H1 (cell line): ENCODE measurements around the gene BEST3. TPM values are rescaled to one million over a fixed set of nuclear protein-coding genes. Genes with fewer than 3 reads are reported as not detected.

ENCODE experiments used
- CTCF ChIA-PET: fragments of 300-600 bp; sonication (Branson Sonifier 250); formaldehyde crosslinking; loops from one replicate; lab custom pipeline; 2021; ENCODE audit not compliant: partially characterized antibody; lab: Charles Lee
- POLR2A ChIA-PET: fragments of 300-600 bp; sonication (Branson Sonifier 250); formaldehyde crosslinking; loops from one replicate; lab custom pipeline; 2021; ENCODE audit warnings: inconsistent platforms; ENCODE audit not compliant: partially characterized antibody; lab: Charles Lee
- DNase-seq, 2 experiments: peaks; one replicate each; pipeline versions ENCODE4 v3.0.0 to v3.0.0-alpha.2; 2010 to 2022; ENCODE audit warnings: low spot score in 2 of 2, low read depth in 1 of 2, mixed read lengths in 1 of 2
- FAIRE-seq: peaks from 2 replicates; lab custom pipeline; 2011; peaks lifted over from hg19 to GRCh38; lab: Jason Lieb, UNC
- H2AFZ ChIP-seq: 2 replicates; pipeline ENCODE4 v1.8.1; 2012; ENCODE audit warnings: low read length, inconsistent platforms
- H2AK5ac ChIP-seq: 2 replicates; pipeline ENCODE4 v1.6.1; 2013; ENCODE audit warnings: low read depth, low read length
- H2BK120ac ChIP-seq: replicated peaks from 2 replicates; pipeline ENCODE3; 2013; ENCODE audit warnings: low read depth, low read length, inconsistent platforms
- H2BK12ac ChIP-seq: 2 replicates; pipeline ENCODE4 v1.6.1; 2013; ENCODE audit warnings: low read depth, low read length
- H2BK15ac ChIP-seq: 2 replicates; pipeline ENCODE4 v1.6.1; 2013; ENCODE audit warnings: low read length
- H2BK20ac ChIP-seq: 2 replicates; pipeline ENCODE4 v1.6.1; 2013; ENCODE audit warnings: low read length
- H2BK5ac ChIP-seq: 2 replicates; pipeline ENCODE4 v1.6.1; 2013; ENCODE audit warnings: low read depth, low read length
- H3K14ac ChIP-seq: 2 replicates; pipeline ENCODE4 v1.6.1; 2013; ENCODE audit warnings: inconsistent platforms; ENCODE audit not compliant: insufficient read length
- H3K18ac ChIP-seq: 2 replicates; pipeline ENCODE4 v1.6.1; 2013; ENCODE audit warnings: low read length; ENCODE audit errors: extremely low read depth
- H3K23ac ChIP-seq: 2 replicates; pipeline ENCODE4 v1.6.1; 2013; ENCODE audit warnings: inconsistent platforms; ENCODE audit not compliant: insufficient read length
- H3K23me2 ChIP-seq: 2 replicates; pipeline ENCODE4 v1.6.1; 2013; ENCODE audit warnings: low read depth, low read length
- H3K27ac ChIP-seq: 2 replicates; pipeline ENCODE4 v1.6.1; 2011; ENCODE audit warnings: low read depth, low read length, inconsistent platforms
- H3K27me3 ChIP-seq, 4 experiments: replicated peaks in 1 of 4; 1 replicate in 1 of 4; 2 replicates in 3 of 4; pipeline versions ENCODE4 v1.6.1 to v1.8.1; 2011 to 2013; ENCODE audit warnings: low read length in 3 of 4, mild to moderate bottlenecking in 3 of 4, inconsistent platforms in 2 of 4, mixed read lengths in 2 of 4, moderate library complexity in 1 of 4; ENCODE audit not compliant: control insufficient read depth in 3 of 4, insufficient read depth in 3 of 4; ENCODE audit errors: extremely low read depth in 1 of 4
- H3K36me3 ChIP-seq, 4 experiments: 2 replicates each; pipeline versions ENCODE4 v1.6.1 to v1.8.1; 2011 to 2013; ENCODE audit warnings: mild to moderate bottlenecking in 4 of 4, low read length in 3 of 4, moderate library complexity in 2 of 4, control low read depth in 1 of 4, inconsistent platforms in 1 of 4; ENCODE audit not compliant: insufficient read depth in 4 of 4, control insufficient read depth in 2 of 4
- H3K4ac ChIP-seq: replicated peaks from 2 replicates; pipeline ENCODE3; 2013; ENCODE audit warnings: low read length, low read depth, mixed read lengths, inconsistent platforms; ENCODE audit not compliant: insufficient read length
- H3K4me1 ChIP-seq, 4 experiments: replicated peaks in 1 of 4; 1 replicate in 1 of 4; 2 replicates in 3 of 4; pipeline versions ENCODE4 v1.6.1 to v1.8.1; 2011 to 2013; ENCODE audit warnings: low read length in 3 of 4, inconsistent platforms in 2 of 4, mixed read lengths in 1 of 4; ENCODE audit not compliant: insufficient read depth in 4 of 4, control insufficient read depth in 3 of 4
- H3K4me2 ChIP-seq, 2 experiments: 2 replicates each; pipeline versions ENCODE4 v1.6.1 to v1.8.1; 2011 to 2013; ENCODE audit warnings: low read depth in 2 of 2, low read length in 2 of 2, control low read depth in 1 of 2, inconsistent platforms in 1 of 2, mild to moderate bottlenecking in 1 of 2; ENCODE audit not compliant: insufficient read depth in 1 of 2
- H3K4me3 ChIP-seq, 4 experiments: fragments of 200-600, 300-600 bp in 1 of 4; sonication (generic), shearing (Covaris generic), sonication (Bioruptor Twin) in 1 of 4; 2 replicates each; pipeline versions ENCODE4 v1.5.1 to v1.8.1; 2011 to 2016; ENCODE audit warnings: low read length in 4 of 4, low read depth in 3 of 4, control low read depth in 2 of 4, inconsistent platforms in 2 of 4, mild to moderate bottlenecking in 2 of 4, mixed read lengths in 1 of 4, moderate library complexity in 1 of 4; ENCODE audit not compliant: insufficient read depth in 2 of 4; ENCODE audit errors: extremely low read depth in 1 of 4
- H3K56ac ChIP-seq: replicated peaks from 2 replicates; pipeline ENCODE3; 2013; ENCODE audit warnings: low read depth, mild to moderate bottlenecking, mixed read lengths, low read length, inconsistent platforms; ENCODE audit not compliant: insufficient read length
- H3K79me1 ChIP-seq: 2 replicates; pipeline ENCODE4 v1.6.1; 2013; ENCODE audit warnings: low read depth, low read length, control low read depth
- H3K79me2 ChIP-seq, 2 experiments: 2 replicates each; pipeline versions ENCODE4 v1.6.1 to v1.8.1; 2012 to 2013; ENCODE audit warnings: low read length in 2 of 2, mild to moderate bottlenecking in 2 of 2, inconsistent platforms in 1 of 2; ENCODE audit not compliant: insufficient read depth in 2 of 2, control insufficient read depth in 1 of 2
- H3K9ac ChIP-seq, 4 experiments: replicated peaks in 1 of 4; 1 replicate in 1 of 4; 2 replicates in 3 of 4; pipeline versions ENCODE4 v1.6.1 to v1.8.1; 2011 to 2013; ENCODE audit warnings: low read depth in 3 of 4, low read length in 3 of 4, control low read depth in 2 of 4, mild to moderate bottlenecking in 2 of 4, moderate library complexity in 2 of 4, inconsistent platforms in 1 of 4; ENCODE audit errors: extremely low read depth in 1 of 4
- H3K9me3 ChIP-seq, 2 experiments: 2 replicates each; pipeline versions ENCODE4 v1.6.1 to v1.8.1; 2012 to 2013; ENCODE audit warnings: mild to moderate bottlenecking in 2 of 2, moderate library complexity in 2 of 2, control low read depth in 1 of 2, inconsistent platforms in 1 of 2, low read depth in 1 of 2, low read length in 1 of 2, mixed read lengths in 1 of 2; ENCODE audit not compliant: insufficient read depth in 2 of 2
- H4K20me1 ChIP-seq, 2 experiments: replicated peaks in 1 of 2; 2 replicates each; pipeline versions ENCODE3 to v1.8.1; 2011 to 2013; ENCODE audit warnings: inconsistent platforms in 2 of 2, low read length in 2 of 2, mild to moderate bottlenecking in 1 of 2; ENCODE audit not compliant: insufficient read depth in 2 of 2, control insufficient read depth in 1 of 2
- H4K5ac ChIP-seq: 2 replicates; pipeline ENCODE4 v1.6.1; 2013; ENCODE audit warnings: low read length, low read depth, mixed read lengths, inconsistent platforms; ENCODE audit not compliant: insufficient read length
- H4K8ac ChIP-seq: 2 replicates; pipeline ENCODE4 v1.8.0; 2013; ENCODE audit warnings: mild to moderate bottlenecking, moderate library complexity, low read length, inconsistent platforms; ENCODE audit not compliant: insufficient read depth; ENCODE audit errors: extremely low read depth
- H4K91ac ChIP-seq: replicated peaks from 2 replicates; pipeline ENCODE3; 2013; ENCODE audit warnings: low read length, mixed read lengths, inconsistent platforms; ENCODE audit not compliant: insufficient read length
- BACH1 ChIP-seq: IDR thresholded peaks from 2 replicates; pipeline ENCODE4 v1.6.1; 2012; ENCODE audit warnings: low read length, improper control_type of control experiment
- CBX8 ChIP-seq: fragments of 300-800, 300-1000 bp; sonication (generic); IDR thresholded peaks from 2 replicates; pipeline ENCODE4 v1.7.1; 2016; ENCODE audit warnings: low read depth, low read length, borderline replicate concordance
- CTCF ChIP-seq, 3 experiments: IDR thresholded peaks; 1 replicate in 2 of 3; 2 replicates in 1 of 3; pipeline versions ENCODE4 v1.5.1 to v1.6.1; 2011; ENCODE audit warnings: low read length in 3 of 3, mild to moderate bottlenecking in 3 of 3, inconsistent platforms in 2 of 3, low read depth in 1 of 3, moderate library complexity in 1 of 3; ENCODE audit not compliant: insufficient read depth in 1 of 3; ENCODE audit errors: control extremely low read depth in 1 of 3
- FOSL1 ChIP-seq: IDR thresholded peaks from 2 replicates; pipeline ENCODE4 v1.6.1; 2011; ENCODE audit warnings: mild to moderate bottlenecking, low read depth, low read length, moderate library complexity; ENCODE audit not compliant: insufficient read depth
- GTF2F1 ChIP-seq: IDR thresholded peaks from 2 replicates; pipeline ENCODE4 v1.6.1; 2012; ENCODE audit warnings: low read depth, low read length, improper control_type of control experiment, borderline replicate concordance
- HDAC6 ChIP-seq: IDR thresholded peaks from one replicate; pipeline ENCODE4 v1.7.1; 2012; ENCODE audit warnings: low read depth, mild to moderate bottlenecking, inconsistent platforms, low read length, moderate library complexity
- KDM4A ChIP-seq: IDR thresholded peaks from one replicate; pipeline ENCODE4 v1.7.1; 2012; ENCODE audit warnings: low read depth, mild to moderate bottlenecking, moderate library complexity, low read length, inconsistent platforms; ENCODE audit not compliant: severe bottlenecking
- POU5F1 ChIP-seq: IDR thresholded peaks from 2 replicates; pipeline ENCODE4 v1.6.1; 2011; ENCODE audit warnings: low read depth, mild to moderate bottlenecking, low read length, moderate library complexity
- SAP30 ChIP-seq: fragments of 300-600 bp; sonication (generic); IDR thresholded peaks from 2 replicates; pipeline ENCODE4 v1.7.1; 2012; ENCODE audit warnings: low read length, moderate library complexity, mild to moderate bottlenecking, inconsistent platforms; ENCODE audit not compliant: insufficient read depth, insufficient replicate concordance
- SIN3A ChIP-seq, 2 experiments: IDR thresholded peaks in 1 of 2; conservative IDR thresholded peaks in 1 of 2; 2 replicates each; pipeline ENCODE4 v1.6.1; 2011 to 2012; ENCODE audit warnings: low read length in 2 of 2, improper control_type of control experiment in 1 of 2, low read depth in 1 of 2, mild to moderate bottlenecking in 1 of 2
- SRF ChIP-seq: IDR thresholded peaks from 2 replicates; pipeline ENCODE4 v1.6.1; 2011; ENCODE audit warnings: mild to moderate bottlenecking, low read depth, low read length, moderate library complexity
- WGBS, 2 experiments: shearing (Covaris generic) in 1 of 2; methylation state at CpG; one replicate each; pipeline versions ENCODE4 v1.1.6 to v1.1.7; 2013 to 2015; ENCODE audit warnings: low lambda C conversion rate in 2 of 2, mixed read lengths in 2 of 2, inconsistent platforms in 1 of 2, low coverage in 1 of 2, missing lambda C conversion rate in 1 of 2; ENCODE audit not compliant: insufficient replicate concordance in 2 of 2, insufficient coverage in 1 of 2, insufficient read length in 1 of 2; ENCODE audit errors: extremely low coverage in 1 of 2, missing lambda C conversion rate in 1 of 2; 5-methylcytosine and 5-hydroxymethylcytosine counted together
- polyA plus RNA-seq, 7 experiments: library from polyadenylated mRNA; depleted of rRNA in 3 of 7; stranded (reverse) in 5 of 7; unstranded in 2 of 7; fragments of >200 nt in 5 of 7; fragments of 200-250 nt in 2 of 7; gene quantifications; 1 replicate in 5 of 7; 2 replicates in 1 of 7; 4 replicates in 1 of 7; pipeline versions ENCODE4 v1.2.1 to v1.2.3, GENCODE V29; 2011 to 2013; ENCODE audit warnings: missing spikeins in 2 of 7, mixed read lengths in 2 of 7
- total RNA-seq: library from RNA; stranded (reverse); fragmentation: NEBNext Ultra II Directional; extraction: Animal tissue kit (Norgen Biotek cat#: 25700); gene quantifications from 2 replicates; pipeline ENCODE4 v1.2.1, GENCODE V29; 2021

BEST3 gene
- total and polyA plus RNA-seq, 2 of the 8 experiments (the other 6 are each of a cell fraction or from before 2014, with no cell fraction given): 0.17 TPM; not detected in 1

- Histone ChIP-seq H2BK12ac (no peak overlapping the region), H3K79me2 (no peaks in the 10 kb centered on the region), H3K9me3 (no peaks in the 10 kb centered on the region), H2BK15ac (no peak overlapping the region), H3K36me3 (no peaks in the 10 kb centered on the region), H2AFZ (peak overlapping the region; percentile 99), H4K20me1 (no peaks in the 10 kb centered on the region), H4K91ac (no peak overlapping the region), H3K18ac (no peak overlapping the region), H3K4me2 (no peak overlapping the region), H4K8ac (no peak overlapping the region), H4K5ac (no peak overlapping the region), H3K4ac (no peak overlapping the region), H3K27me3 (no peaks in the 10 kb centered on the region), H3K4me1 (no peaks in the 10 kb centered on the region), H3K23me2 (no peaks in the 10 kb centered on the region), H3K56ac (no peak overlapping the region), H3K27ac (no peak overlapping the region), H2BK20ac (no peak overlapping the region), H3K4me3 (no peak overlapping the region), H2BK5ac (no peak overlapping the region), H3K14ac (no peak overlapping the region), H3K79me1 (no peaks in the 10 kb centered on the region), H2BK120ac (no peak overlapping the region), H3K23ac (no peak overlapping the region), H2AK5ac (no peak overlapping the region), H3K9ac (no peak overlapping the region)
- ChIA-PET POLR2A (interaction anchor here (0.6 kb wide), 1 partner anchor 232 kb away, joined by 3 read pairs; no protein-coding TSS in a partner anchor), CTCF (interaction anchor here (1.3 to 1.7 kb wide), 3 partner anchors 11 to 193 kb away, joined by 3 to 4 read pairs (median 4); no protein-coding TSS in a partner anchor)
- FAIRE-seq (no peak), DNase-seq (no peak)
- WGBS, 2 experiments: 60% methylated on average over 4 of the region's 4 CpGs; no CpG with 5 or more reads in 1 of the 2 experiments
- TF ChIP-seq CBX8: no peak
- no peak for TF ChIP-seq KDM4A
- TF ChIP-seq BACH1: no peak
- no peak for TF ChIP-seq HDAC6
- TF ChIP-seq SAP30: no peak
- no peak for TF ChIP-seq SRF
- no peak for TF ChIP-seq POU5F1
- no peak for TF ChIP-seq CTCF (IDR thresholded peaks at IDR 0.05; ENCODE audit: control extremely low read depth in 1 of 3, insufficient read depth in 1 of 3, low read depth in 1 of 3, low read length in 3 of 3)
- no peak for TF ChIP-seq FOSL1
- TF ChIP-seq SIN3A (conservative IDR thresholded peaks at IDR 0.05 in 1 of 2, IDR thresholded peaks at IDR 0.05 in 1 of 2; ENCODE audit: low read depth in 1 of 2, low read length in 2 of 2): no peak
- no peak for TF ChIP-seq GTF2F1
These were observed 51.9 kb downstream of the BEST3 start for GRCh38 chr12:69647178-69647577.
